ENCODE data around the gene SCGB1C1. TPM values are rescaled to one million over a fixed set of nuclear protein-coding genes. Genes with fewer than 3 reads are reported as not detected.

SCGB1C1 gene
- total RNA-seq, 1 experiment from 2014 or later = not detected

GRCh38 chr11:203945-204586 lies 11.2 kb downstream of the SCGB1C1 start:
- DNase-seq (ENCODE audit: low read depth, low spot score) = no peak
- no peak overlapping the region for H3K4me3 ChIP-seq (replicated peaks in 1 of 2; ENCODE audit: low read depth in 1 of 2, low read length in 2 of 2)
- intact Hi-C loops (cut with micrococcal nuclease) = no loop called here

More at GRCh38 chr11:203945-204586, 11.2 kb downstream of the SCGB1C1 start:
- Histone ChIP-seq H3K79me2 (ENCODE audit: insufficient read depth, low read length) (peaks cover 38% of the 10 kb centered on the region), H3K27ac (ENCODE audit: low read depth, low read length) (no peak overlapping the region), H3K36me3 (ENCODE audit: control insufficient read depth in 1 of 2, insufficient read depth in 2 of 2, low read length in 2 of 2) (peaks cover 6 to 24% of the 10 kb centered on the region in 2 experiments; a peak in 3 of 4 replicates), H3K9ac (ENCODE audit: low read length) (no peak overlapping the region), H3K9me3 (ENCODE audit: control insufficient read depth in 1 of 2, insufficient read depth in 1 of 2, low read depth in 1 of 2, low read length in 2 of 2) (no peaks in the 10 kb centered on the region), H4K20me1 (ENCODE audit: insufficient read depth) (no peaks in the 10 kb centered on the region), H3K9me2 (ENCODE audit: insufficient read depth) (no peaks in the 10 kb centered on the region), H3K4me1 (ENCODE audit: control insufficient read depth in 1 of 2, insufficient read depth in 2 of 2, low read length in 2 of 2) (peaks cover 7 to 11% of the 10 kb centered on the region in 2 experiments), H3K27me3 (ENCODE audit: insufficient read depth, low read length) (no peaks in the 10 kb centered on the region), H3K4me2 (ENCODE audit: low read length) (no peak overlapping the region), H2AFZ (ENCODE audit: low read depth, low read length, poor library complexity, severe bottlenecking) (no peak overlapping the region)
- POLR2A ChIA-PET = interaction anchor here (0.6 kb wide), 1 partner anchor 16 kb away, joined by 5 read pairs; no protein-coding TSS in a partner anchor
- no peak for ATAC-seq
- RAD21 ChIA-PET (ENCODE audit: low non-redundant PET in 1 of 2, low total read pairs in 2 of 2, uncharacterized antibody in 2 of 2, unreplicated experiment in 2 of 2) = no interaction called here
- no TSS peak for BruUV-seq (replicated peaks)
- TF ChIP-seq, protein P1, sequence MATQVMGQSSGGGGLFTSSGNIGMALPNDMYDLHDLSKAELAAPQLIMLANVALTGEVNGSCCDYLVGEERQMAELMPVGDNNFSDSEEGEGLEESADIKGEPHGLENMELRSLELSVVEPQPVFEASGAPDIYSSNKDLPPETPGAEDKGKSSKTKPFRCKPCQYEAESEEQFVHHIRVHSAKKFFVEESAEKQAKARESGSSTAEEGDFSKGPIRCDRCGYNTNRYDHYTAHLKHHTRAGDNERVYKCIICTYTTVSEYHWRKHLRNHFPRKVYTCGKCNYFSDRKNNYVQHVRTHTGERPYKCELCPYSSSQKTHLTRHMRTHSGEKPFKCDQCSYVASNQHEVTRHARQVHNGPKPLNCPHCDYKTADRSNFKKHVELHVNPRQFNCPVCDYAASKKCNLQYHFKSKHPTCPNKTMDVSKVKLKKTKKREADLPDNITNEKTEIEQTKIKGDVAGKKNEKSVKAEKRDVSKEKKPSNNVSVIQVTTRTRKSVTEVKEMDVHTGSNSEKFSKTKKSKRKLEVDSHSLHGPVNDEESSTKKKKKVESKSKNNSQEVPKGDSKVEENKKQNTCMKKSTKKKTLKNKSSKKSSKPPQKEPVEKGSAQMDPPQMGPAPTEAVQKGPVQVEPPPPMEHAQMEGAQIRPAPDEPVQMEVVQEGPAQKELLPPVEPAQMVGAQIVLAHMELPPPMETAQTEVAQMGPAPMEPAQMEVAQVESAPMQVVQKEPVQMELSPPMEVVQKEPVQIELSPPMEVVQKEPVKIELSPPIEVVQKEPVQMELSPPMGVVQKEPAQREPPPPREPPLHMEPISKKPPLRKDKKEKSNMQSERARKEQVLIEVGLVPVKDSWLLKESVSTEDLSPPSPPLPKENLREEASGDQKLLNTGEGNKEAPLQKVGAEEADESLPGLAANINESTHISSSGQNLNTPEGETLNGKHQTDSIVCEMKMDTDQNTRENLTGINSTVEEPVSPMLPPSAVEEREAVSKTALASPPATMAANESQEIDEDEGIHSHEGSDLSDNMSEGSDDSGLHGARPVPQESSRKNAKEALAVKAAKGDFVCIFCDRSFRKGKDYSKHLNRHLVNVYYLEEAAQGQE (IDR thresholded peaks at IDR 0.05; ENCODE audit: low read depth) = no peak
- no peak for TF ChIP-seq ATF3 (IDR thresholded peaks at IDR 0.05)
- no peak for TF ChIP-seq YY1 (IDR thresholded peaks at IDR 0.05; ENCODE audit: extremely low read depth, insufficient replicate concordance, low read depth, low read length)
- no peak for TF ChIP-seq ZNF274 (IDR thresholded peaks at IDR 0.05; ENCODE audit: low read depth, low read length)
- TF ChIP-seq EZH2 (IDR thresholded peaks at IDR 0.05) = no peak
- CTCF ChIA-PET = no interaction called here
